Peyer's patch (tissue), 4 donors: Measurements from ENCODE around the gene GNG7.

Experiments used
- CTCF ChIP-seq, 6 experiments: fragments of 450-650 bp in 4 of 6; fragments of 200-600 bp in 2 of 6; sonication (generic) in 1 of 6; IDR thresholded peaks; one replicate each; pipeline ENCODE4 v1.5.1; 2017 to 2019; ENCODE audit warnings: antibody characterized with exemption in 6 of 6, mild to moderate bottlenecking in 3 of 6, moderate library complexity in 1 of 6
- POLR2A ChIP-seq, 2 donors: fragments of 450-650 bp; IDR thresholded peaks; one replicate each; pipeline ENCODE4 v1.5.1; 2017; ENCODE audit warnings: antibody characterized with exemption in 2 of 2, mild to moderate bottlenecking in 2 of 2, moderate library complexity in 2 of 2

GRCh38 chr19:2711875-2712205 is 9.3 kb upstream of the GNG7 start:
- TF ChIP-seq CTCF (IDR thresholded peaks at IDR 0.05): no peak
- no peak for TF ChIP-seq POLR2A (IDR thresholded peaks at IDR 0.05)
